GM10266 (cell line): ENCODE results near the gene NABP1.

ENCODE experiments used
- DNase-seq: peaks from one replicate; pipeline ENCODE4 v3.0.0; 2012; ENCODE audit errors: extremely low spot score
- TF ChIP-seq, protein P1 (sequence below): IDR thresholded peaks from 2 replicates; pipeline ENCODE4 v1.5.1; 2012; ENCODE audit warnings: mild to moderate bottlenecking, low read depth; ENCODE audit not compliant: control insufficient read depth, insufficient read depth; ENCODE audit errors: missing control alignments

NABP1 gene

DNA sequence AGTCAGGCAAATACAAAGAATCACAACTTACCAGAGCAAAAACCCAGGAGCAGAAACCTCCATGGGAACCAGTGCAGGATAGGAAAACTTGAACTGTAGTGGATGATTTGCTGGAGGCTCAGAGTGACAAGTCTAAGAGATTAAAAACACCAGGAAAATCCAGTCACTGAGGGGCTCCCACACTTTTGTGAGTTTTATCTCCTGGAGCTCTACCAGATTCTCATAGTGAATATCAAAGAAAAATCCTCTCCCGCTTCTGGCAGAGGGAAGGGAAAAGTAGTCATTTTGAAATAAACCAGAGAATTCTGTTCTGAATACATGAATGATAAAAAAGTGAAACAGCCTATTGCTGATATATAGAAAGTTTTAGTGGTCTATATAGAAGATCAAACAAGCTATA, 23.1 kb downstream of the NABP1 start:
- TF ChIP-seq, protein P1, sequence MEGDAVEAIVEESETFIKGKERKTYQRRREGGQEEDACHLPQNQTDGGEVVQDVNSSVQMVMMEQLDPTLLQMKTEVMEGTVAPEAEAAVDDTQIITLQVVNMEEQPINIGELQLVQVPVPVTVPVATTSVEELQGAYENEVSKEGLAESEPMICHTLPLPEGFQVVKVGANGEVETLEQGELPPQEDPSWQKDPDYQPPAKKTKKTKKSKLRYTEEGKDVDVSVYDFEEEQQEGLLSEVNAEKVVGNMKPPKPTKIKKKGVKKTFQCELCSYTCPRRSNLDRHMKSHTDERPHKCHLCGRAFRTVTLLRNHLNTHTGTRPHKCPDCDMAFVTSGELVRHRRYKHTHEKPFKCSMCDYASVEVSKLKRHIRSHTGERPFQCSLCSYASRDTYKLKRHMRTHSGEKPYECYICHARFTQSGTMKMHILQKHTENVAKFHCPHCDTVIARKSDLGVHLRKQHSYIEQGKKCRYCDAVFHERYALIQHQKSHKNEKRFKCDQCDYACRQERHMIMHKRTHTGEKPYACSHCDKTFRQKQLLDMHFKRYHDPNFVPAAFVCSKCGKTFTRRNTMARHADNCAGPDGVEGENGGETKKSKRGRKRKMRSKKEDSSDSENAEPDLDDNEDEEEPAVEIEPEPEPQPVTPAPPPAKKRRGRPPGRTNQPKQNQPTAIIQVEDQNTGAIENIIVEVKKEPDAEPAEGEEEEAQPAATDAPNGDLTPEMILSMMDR = no peak
- no peak for DNase-seq

DNA sequence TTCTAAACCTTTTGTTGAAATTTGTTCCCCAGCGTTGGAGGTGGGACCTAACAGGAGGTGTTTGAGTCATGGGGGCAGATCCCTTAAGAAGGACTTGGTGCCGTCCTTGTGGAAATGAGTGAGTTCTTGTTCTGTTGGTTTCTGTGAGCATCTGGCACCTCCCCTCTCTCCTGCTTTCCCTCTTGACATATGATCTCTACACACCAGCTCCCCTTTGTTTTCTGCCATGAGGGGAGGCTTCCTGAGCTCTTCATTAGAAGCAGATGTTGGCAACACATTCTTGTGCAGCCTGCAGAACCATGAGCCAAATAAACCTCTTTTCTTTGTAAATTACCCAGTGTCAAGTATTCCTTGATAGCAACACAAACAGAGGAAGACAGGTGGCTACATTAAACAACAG, 23.8 kb downstream of the NABP1 start:
- TF ChIP-seq, protein P1 = no peak
- DNase-seq = no peak

DNA sequence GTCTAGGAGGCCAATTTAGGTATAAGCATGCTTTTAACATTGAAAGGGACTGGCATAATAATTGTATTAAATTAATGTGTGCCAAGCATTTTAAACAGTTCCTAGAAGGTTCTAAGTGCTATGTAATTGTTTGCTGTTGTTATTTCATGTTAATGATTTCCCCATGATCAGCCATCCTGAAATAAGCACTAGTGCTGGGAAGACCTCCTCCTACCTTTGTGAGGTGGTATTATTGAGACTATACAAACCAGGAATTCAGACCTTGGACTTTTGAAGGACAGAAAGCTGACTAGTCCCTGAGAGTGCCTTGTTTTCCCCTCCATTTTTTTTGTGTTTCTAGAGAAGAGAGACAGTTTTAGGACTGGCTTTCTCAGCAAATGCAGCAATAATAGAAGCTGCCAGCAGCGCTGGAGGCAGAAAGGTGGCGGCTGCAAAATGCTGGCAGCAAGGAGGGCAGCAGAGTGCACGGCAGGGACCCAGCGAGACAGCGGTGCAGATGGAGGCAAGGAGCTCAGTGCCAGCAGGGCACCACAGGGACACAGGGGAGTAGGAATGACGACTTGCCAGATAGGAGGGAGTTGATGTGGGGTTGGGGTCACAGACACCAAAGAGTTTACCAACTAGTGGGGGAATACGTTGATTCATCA, 25.3 kb downstream of the NABP1 start:
- TF ChIP-seq, protein P1 = no peak
- DNase-seq = no peak

DNA sequence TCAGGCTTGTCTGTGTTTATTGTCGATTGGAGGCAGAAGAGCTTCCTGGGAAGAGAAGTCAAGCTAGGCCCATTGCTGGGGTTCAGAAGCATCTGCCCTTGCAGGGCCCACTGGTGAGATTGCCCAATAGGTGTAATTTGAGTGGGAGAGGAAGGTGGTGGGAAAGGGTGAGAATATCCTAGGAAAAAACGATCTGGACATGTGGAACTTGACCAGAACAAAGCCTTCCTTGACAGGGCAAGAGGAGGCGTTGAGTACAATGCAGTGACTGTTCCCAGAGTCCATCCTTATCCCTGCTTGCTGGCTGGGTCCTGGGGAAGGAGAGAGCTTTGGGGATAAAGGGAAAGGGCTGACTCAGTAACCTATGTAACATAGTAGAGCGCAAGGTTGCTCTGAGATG, 27.1 kb downstream of the NABP1 start:
- TF ChIP-seq, protein P1 = no peak
- DNase-seq = no peak

DNA sequence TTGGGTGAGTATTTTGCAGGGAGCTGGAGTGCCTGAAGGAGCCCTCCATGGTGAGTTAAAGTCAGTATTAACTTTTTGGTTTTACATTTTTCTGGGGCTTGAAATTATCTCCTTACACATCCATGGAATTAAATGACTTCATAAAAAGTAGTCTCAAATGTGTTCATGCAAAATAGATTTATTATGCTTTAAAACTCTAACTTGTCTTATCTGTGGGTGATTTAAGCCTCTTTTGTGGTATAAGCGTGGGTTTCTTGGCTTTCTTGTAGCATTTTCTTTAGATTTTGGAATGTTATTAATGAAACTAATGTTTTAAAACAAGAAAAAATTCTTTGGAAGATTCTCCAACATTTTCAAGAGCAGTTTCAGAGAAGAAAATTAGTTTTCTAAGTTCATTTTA, 27.8 kb downstream of the NABP1 start:
- TF ChIP-seq, protein P1 = no peak
- DNase-seq = no peak

DNA sequence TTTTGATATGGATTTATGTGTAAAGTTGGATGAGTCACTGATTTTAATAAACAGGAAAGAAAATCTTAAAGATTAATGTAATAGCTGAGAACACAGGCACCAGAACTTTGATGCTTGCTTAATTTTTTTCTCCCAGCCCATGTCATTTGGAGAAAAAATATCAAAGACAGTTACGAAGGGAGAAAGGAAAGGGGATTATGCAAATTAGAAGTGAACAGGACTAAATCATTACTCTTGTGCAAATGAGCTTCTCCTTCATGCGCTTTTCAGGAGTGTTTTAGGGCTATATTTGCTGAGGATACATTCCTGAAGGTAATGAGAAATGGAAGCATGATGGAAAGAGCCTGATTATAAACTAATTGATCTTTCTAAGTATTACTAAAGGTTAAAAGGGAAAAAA, 28.9 kb downstream of the NABP1 start:
- TF ChIP-seq, protein P1 = no peak
- no peak for DNase-seq

DNA sequence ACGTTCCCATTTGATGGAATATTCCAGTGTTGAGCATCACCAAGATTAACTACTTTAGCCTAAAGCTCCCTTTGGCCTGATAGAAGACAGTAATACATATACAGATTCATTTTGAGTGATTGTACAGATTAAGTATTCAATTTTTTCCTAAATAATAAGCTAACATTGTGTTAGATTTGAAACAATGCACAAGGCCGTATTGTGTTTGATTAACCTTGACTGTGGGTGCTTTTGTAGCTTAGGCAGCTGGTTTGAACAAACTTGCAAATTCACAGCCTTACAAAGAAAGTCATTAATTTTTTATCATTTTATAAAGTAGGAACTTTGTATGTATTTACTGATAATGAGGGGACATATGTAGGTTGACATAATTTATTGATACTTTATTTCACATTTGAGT, 29.6 kb downstream of the NABP1 start:
- TF ChIP-seq, protein P1 = no peak
- no peak for DNase-seq
